GM23338 (cell line): ENCODE data around the gene RANGAP1. TPM values are rescaled to one million over a fixed set of nuclear protein-coding genes. Genes with fewer than 3 reads are reported as not detected.

Source experiments
- ATAC-seq: fragments of 200-7000 bp; cut with Tn5 transposase; 3 replicates; pipeline ENCODE4 v1.9.1; 2020
- DNase-seq: peaks from one replicate; pipeline ENCODE4 v3.0.0-alpha.2; 2015; ENCODE audit warnings: low spot score
- H2AFZ ChIP-seq: fragments of 200-600 bp; sonication (generic); 2 replicates; pipeline ENCODE4 v1.8.0; 2016; ENCODE audit warnings: antibody characterized with exemption, mild to moderate bottlenecking, moderate library complexity
- H3F3A ChIP-seq: fragments of 200-600 bp; sonication (generic); replicated peaks from 2 replicates; pipeline ENCODE4 v1.8.0; 2017; ENCODE audit warnings: antibody characterized with exemption, mixed run types, low read depth
- H3K27ac ChIP-seq: fragments of 200-600 bp; sonication (generic); 2 replicates; pipeline ENCODE4 v1.6.1; 2016; ENCODE audit warnings: low read depth
- H3K27me3 ChIP-seq: fragments of 200-600 bp; sonication (generic); 2 replicates; pipeline ENCODE4 v1.8.0; 2016; ENCODE audit warnings: mild to moderate bottlenecking, mixed run types, moderate library complexity; ENCODE audit not compliant: insufficient read depth
- H3K36me3 ChIP-seq: fragments of 200-600 bp; sonication (generic); 2 replicates; pipeline ENCODE4 v1.8.0; 2016; ENCODE audit warnings: mild to moderate bottlenecking; ENCODE audit not compliant: insufficient read depth
- H3K4me1 ChIP-seq: fragments of 200-600 bp; sonication (generic); 2 replicates; pipeline ENCODE4 v1.8.0; 2016; ENCODE audit warnings: mild to moderate bottlenecking, moderate library complexity; ENCODE audit not compliant: insufficient read depth
- H3K4me2 ChIP-seq: fragments of 200-600 bp; sonication (generic); 2 replicates; pipeline ENCODE4 v1.7.1; 2017; ENCODE audit warnings: mixed run types
- H3K4me3 ChIP-seq: fragments of 200-600 bp; sonication (generic); 2 replicates; pipeline ENCODE4 v1.6.1; 2016; ENCODE audit warnings: mixed run types
- H3K79me2 ChIP-seq: fragments of 200-600 bp; sonication (generic); replicated peaks from 2 replicates; pipeline ENCODE4 v1.8.0; 2017; ENCODE audit warnings: mild to moderate bottlenecking; ENCODE audit not compliant: insufficient read depth
- H3K9me2 ChIP-seq: fragments of 200-600 bp; sonication (generic); 2 replicates; pipeline ENCODE4 v1.8.0; 2017; ENCODE audit not compliant: insufficient read depth
- H4K20me1 ChIP-seq: fragments of 200-600 bp; sonication (generic); replicated peaks from 2 replicates; pipeline ENCODE4 v1.8.0; 2017; ENCODE audit warnings: mild to moderate bottlenecking; ENCODE audit not compliant: insufficient read depth
- H3K27ac Mint-ChIP-seq: 2 replicates; pipeline ENCODE4 v1.8.0; 2020; ENCODE audit warnings: inconsistent platforms, mild to moderate bottlenecking, moderate library complexity, mixed read lengths
- H3K27me3 Mint-ChIP-seq: 3 replicates; pipeline ENCODE4 v1.8.0; 2022; ENCODE audit warnings: low read depth, mild to moderate bottlenecking, moderate library complexity, mixed read lengths, inconsistent platforms; ENCODE audit not compliant: insufficient read depth, poor library complexity
- H3K36me3 Mint-ChIP-seq: 3 replicates; pipeline ENCODE4 v1.8.0; 2021; ENCODE audit warnings: low read depth, mild to moderate bottlenecking, inconsistent platforms, moderate library complexity, mixed read lengths
- H3K4me1 Mint-ChIP-seq: 3 replicates; pipeline ENCODE4 v1.8.0; 2020; ENCODE audit warnings: mild to moderate bottlenecking, inconsistent platforms, mixed read lengths
- H3K4me3 Mint-ChIP-seq: 3 replicates; pipeline ENCODE4 v1.8.0; 2021; ENCODE audit warnings: moderate library complexity, mild to moderate bottlenecking, inconsistent platforms, mixed read lengths
- H3K9me3 Mint-ChIP-seq: 3 replicates; pipeline ENCODE4 v1.8.0; 2020; ENCODE audit warnings: moderate library complexity, mild to moderate bottlenecking, inconsistent platforms, mixed read lengths
- CREB1 ChIP-seq: fragments of 250-450 bp; sonication (Bioruptor Pico); IDR thresholded peaks from 2 replicates; pipeline ENCODE4 v1.5.0; 2020; ENCODE audit warnings: low read depth, mild to moderate bottlenecking, moderate library complexity
- EZH2 ChIP-seq: fragments of 200-600 bp; sonication (generic); IDR thresholded peaks from one replicate; pipeline ENCODE4 v1.8.0; 2017; ENCODE audit warnings: antibody characterized with exemption, mild to moderate bottlenecking, low read depth; ENCODE audit not compliant: unreplicated experiment
- EZH2phosphoT487 ChIP-seq: fragments of 200-600 bp; sonication (generic); IDR thresholded peaks from one replicate; pipeline ENCODE4 v1.8.1; 2018; ENCODE audit warnings: antibody characterized with exemption; ENCODE audit not compliant: unreplicated experiment
- JUNB ChIP-seq: IDR thresholded peaks from one replicate; pipeline ENCODE4 v1.6.1; 2016; ENCODE audit warnings: antibody characterized with exemption; ENCODE audit not compliant: unreplicated experiment
- NANOG ChIP-seq: IDR thresholded peaks from 2 replicates; pipeline ENCODE4 v1.6.1; 2016; ENCODE audit warnings: antibody characterized with exemption, borderline replicate concordance
- POLR2AphosphoS5 ChIP-seq: IDR thresholded peaks from 2 replicates; pipeline ENCODE4 v1.6.1; 2016; ENCODE audit warnings: antibody characterized with exemption, low read depth
- REST ChIP-seq: IDR thresholded peaks from one replicate; pipeline ENCODE4 v1.6.1; 2018; ENCODE audit warnings: antibody characterized with exemption; ENCODE audit not compliant: unreplicated experiment
- STAT1 ChIP-seq: IDR thresholded peaks from one replicate; pipeline ENCODE4 v1.6.1; 2016; ENCODE audit warnings: antibody characterized with exemption; ENCODE audit not compliant: unreplicated experiment
- ZNF114 ChIP-seq: fragments of 250-450 bp; sonication (Bioruptor Pico); IDR thresholded peaks from 2 replicates; pipeline ENCODE4 v1.5.0; 2020; ENCODE audit warnings: mild to moderate bottlenecking, moderate library complexity
- ZNF331 ChIP-seq: fragments of 250-450 bp; sonication (Bioruptor Pico); IDR thresholded peaks from 2 replicates; pipeline ENCODE4 v1.5.0; 2020; ENCODE audit warnings: low read depth, mild to moderate bottlenecking, moderate library complexity
- polyA plus RNA-seq: library from polyadenylated mRNA; unstranded; fragments of >200 nt; fragmentation: Nextera tagmentation; extraction: Ambion mirVana; gene quantifications from 2 replicates; pipeline ENCODE4 v1.2.1, GENCODE V29; 2016
- total RNA-seq: library from RNA; depleted of rRNA; stranded (reverse); fragments of >200 nt; shearing (Covaris generic); gene quantifications from 2 replicates; pipeline ENCODE4 v1.2.3, GENCODE V29; 2014
- TF ChIP-seq, protein P1 (sequence below): fragments of 250-450 bp; sonication (Bioruptor Pico); IDR thresholded peaks from 2 replicates; pipeline ENCODE4 v1.5.0; 2020; ENCODE audit warnings: mild to moderate bottlenecking, moderate library complexity
- TF ChIP-seq, protein P2 (sequence below): IDR thresholded peaks from 2 replicates; pipeline ENCODE4 v1.6.1; 2016; ENCODE audit warnings: antibody characterized with exemption
- TF ChIP-seq, protein P3 (sequence below), 2 experiments: fragments of 200-600 bp in 1 of 2; sonication (generic) in 1 of 2; conservative IDR thresholded peaks; 2 replicates each; pipeline versions ENCODE4 v1.5.1 to v1.6.1; 2016 to 2017; ENCODE audit warnings: antibody characterized with exemption in 2 of 2, low read depth in 2 of 2, mild to moderate bottlenecking in 2 of 2, moderate library complexity in 1 of 2

The RANGAP1 gene
- total and polyA plus RNA-seq, 2 experiments from 2014 or later = 54.7 to 141 TPM

DNA sequence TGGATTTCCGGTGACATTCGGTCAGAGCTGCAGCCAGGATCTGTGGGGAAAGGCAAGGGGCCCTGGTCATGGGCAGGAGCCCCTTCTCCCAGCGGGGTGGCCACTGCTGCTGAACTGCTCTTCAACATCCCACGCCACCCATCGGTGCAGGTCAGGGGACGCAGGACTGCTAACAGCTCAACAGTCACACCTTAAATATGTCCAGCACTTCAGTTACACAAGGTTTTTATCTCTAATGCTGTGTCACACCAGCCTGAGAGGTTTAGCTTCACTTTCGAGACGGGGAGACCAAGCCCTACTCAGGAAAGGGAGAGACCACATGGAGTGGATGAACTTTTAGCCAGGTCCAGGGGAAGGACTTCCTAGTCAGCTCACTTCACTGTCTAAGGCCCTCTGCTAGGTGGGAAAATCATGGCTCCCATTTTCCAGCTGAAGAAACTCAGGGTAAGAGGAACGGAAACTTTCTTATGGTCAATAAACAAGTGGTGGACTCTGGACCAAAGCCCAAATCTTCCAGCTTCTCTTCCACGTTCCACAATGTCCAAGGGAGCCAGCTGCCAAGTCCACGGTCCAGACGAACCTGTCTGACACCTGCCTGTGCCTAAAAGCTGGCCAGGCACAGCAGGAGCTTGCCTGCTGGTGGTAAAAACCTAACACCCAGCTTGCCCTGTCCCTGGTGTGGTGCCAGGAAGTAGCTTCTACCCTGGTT is 24.3 kb downstream of the RANGAP1 start:
- Histone ChIP-seq H3K27ac (no peak overlapping the region), H3K4me1 (no peaks in the 10 kb centered on the region), H3K9me2 (no peaks in the 10 kb centered on the region), H3K27me3 (no peaks in the 10 kb centered on the region), H3K79me2 (no peaks in the 10 kb centered on the region), H3F3A (peaks cover 7% of the 10 kb centered on the region; the same call in 1 of the 2 replicates), H2AFZ (no peak overlapping the region), H3K36me3 (peaks cover 72% of the 10 kb centered on the region), H4K20me1 (peaks cover 30% of the 10 kb centered on the region), H3K4me3 (no peak overlapping the region), H3K4me2 (no peak overlapping the region)
- ATAC-seq (no peak), DNase-seq (no peak)
- H3K4me1 Mint-ChIP-seq = peaks cover 10% of the 10 kb centered on the region
- no peak overlapping the region for H3K27ac Mint-ChIP-seq
- no peak overlapping the region for H3K4me3 Mint-ChIP-seq
- peaks cover 95% of the 10 kb centered on the region for H3K36me3 Mint-ChIP-seq
- peaks cover 10% of the 10 kb centered on the region for H3K27me3 Mint-ChIP-seq
- TF ChIP-seq EZH2 (no peak), ZNF114 (no peak), CREB1 (CRISPR knock-in tag) (no peak), STAT1 (no peak), EZH2phosphoT487 (no peak), REST (no peak), JUNB (no peak), POLR2AphosphoS5 (no peak), ZNF331 (no peak), NANOG (no peak)
- TF ChIP-seq, protein P1, sequence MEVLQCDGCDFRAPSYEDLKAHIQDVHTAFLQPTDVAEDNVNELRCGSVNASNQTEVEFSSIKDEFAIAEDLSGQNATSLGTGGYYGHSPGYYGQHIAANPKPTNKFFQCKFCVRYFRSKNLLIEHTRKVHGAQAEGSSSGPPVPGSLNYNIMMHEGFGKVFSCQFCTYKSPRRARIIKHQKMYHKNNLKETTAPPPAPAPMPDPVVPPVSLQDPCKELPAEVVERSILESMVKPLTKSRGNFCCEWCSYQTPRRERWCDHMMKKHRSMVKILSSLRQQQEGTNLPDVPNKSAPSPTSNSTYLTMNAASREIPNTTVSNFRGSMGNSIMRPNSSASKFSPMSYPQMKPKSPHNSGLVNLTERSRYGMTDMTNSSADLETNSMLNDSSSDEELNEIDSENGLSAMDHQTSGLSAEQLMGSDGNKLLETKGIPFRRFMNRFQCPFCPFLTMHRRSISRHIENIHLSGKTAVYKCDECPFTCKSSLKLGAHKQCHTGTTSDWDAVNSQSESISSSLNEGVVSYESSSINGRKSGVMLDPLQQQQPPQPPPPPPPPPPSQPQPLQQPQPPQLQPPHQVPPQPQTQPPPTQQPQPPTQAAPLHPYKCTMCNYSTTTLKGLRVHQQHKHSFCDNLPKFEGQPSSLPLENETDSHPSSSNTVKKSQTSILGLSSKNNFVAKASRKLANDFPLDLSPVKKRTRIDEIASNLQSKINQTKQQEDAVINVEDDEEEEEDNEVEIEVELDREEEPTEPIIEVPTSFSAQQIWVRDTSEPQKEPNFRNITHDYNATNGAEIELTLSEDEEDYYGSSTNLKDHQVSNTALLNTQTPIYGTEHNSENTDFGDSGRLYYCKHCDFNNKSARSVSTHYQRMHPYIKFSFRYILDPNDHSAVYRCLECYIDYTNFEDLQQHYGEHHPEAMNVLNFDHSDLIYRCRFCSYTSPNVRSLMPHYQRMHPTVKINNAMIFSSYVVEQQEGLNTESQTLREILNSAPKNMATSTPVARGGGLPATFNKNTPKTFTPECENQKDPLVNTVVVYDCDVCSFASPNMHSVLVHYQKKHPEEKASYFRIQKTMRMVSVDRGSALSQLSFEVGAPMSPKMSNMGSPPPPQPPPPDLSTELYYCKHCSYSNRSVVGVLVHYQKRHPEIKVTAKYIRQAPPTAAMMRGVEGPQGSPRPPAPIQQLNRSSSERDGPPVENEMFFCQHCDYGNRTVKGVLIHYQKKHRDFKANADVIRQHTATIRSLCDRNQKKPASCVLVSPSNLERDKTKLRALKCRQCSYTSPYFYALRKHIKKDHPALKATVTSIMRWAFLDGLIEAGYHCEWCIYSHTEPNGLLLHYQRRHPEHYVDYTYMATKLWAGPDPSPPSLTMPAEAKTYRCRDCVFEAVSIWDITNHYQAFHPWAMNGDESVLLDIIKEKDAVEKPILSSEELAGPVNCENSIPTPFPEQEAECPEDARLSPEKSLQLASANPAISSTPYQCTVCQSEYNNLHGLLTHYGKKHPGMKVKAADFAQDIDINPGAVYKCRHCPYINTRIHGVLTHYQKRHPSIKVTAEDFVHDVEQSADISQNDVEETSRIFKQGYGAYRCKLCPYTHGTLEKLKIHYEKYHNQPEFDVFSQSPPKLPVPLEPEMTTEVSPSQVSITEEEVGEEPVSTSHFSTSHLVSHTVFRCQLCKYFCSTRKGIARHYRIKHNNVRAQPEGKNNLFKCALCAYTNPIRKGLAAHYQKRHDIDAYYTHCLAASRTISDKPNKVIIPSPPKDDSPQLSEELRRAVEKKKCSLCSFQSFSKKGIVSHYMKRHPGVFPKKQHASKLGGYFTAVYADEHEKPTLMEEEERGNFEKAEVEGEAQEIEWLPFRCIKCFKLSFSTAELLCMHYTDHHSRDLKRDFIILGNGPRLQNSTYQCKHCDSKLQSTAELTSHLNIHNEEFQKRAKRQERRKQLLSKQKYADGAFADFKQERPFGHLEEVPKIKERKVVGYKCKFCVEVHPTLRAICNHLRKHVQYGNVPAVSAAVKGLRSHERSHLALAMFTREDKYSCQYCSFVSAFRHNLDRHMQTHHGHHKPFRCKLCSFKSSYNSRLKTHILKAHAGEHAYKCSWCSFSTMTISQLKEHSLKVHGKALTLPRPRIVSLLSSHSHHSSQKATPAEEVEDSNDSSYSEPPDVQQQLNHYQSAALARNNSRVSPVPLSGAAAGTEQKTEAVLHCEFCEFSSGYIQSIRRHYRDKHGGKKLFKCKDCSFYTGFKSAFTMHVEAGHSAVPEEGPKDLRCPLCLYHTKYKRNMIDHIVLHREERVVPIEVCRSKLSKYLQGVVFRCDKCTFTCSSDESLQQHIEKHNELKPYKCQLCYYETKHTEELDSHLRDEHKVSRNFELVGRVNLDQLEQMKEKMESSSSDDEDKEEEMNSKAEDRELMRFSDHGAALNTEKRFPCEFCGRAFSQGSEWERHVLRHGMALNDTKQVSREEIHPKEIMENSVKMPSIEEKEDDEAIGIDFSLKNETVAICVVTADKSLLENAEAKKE = no peak
- TF ChIP-seq, protein P2, sequence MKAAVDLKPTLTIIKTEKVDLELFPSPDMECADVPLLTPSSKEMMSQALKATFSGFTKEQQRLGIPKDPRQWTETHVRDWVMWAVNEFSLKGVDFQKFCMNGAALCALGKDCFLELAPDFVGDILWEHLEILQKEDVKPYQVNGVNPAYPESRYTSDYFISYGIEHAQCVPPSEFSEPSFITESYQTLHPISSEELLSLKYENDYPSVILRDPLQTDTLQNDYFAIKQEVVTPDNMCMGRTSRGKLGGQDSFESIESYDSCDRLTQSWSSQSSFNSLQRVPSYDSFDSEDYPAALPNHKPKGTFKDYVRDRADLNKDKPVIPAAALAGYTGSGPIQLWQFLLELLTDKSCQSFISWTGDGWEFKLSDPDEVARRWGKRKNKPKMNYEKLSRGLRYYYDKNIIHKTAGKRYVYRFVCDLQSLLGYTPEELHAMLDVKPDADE = no peak
- TF ChIP-seq, protein P3, sequence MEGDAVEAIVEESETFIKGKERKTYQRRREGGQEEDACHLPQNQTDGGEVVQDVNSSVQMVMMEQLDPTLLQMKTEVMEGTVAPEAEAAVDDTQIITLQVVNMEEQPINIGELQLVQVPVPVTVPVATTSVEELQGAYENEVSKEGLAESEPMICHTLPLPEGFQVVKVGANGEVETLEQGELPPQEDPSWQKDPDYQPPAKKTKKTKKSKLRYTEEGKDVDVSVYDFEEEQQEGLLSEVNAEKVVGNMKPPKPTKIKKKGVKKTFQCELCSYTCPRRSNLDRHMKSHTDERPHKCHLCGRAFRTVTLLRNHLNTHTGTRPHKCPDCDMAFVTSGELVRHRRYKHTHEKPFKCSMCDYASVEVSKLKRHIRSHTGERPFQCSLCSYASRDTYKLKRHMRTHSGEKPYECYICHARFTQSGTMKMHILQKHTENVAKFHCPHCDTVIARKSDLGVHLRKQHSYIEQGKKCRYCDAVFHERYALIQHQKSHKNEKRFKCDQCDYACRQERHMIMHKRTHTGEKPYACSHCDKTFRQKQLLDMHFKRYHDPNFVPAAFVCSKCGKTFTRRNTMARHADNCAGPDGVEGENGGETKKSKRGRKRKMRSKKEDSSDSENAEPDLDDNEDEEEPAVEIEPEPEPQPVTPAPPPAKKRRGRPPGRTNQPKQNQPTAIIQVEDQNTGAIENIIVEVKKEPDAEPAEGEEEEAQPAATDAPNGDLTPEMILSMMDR (conservative IDR thresholded peaks at IDR 0.05; ENCODE audit: low read depth in 2 of 2) = no peak
- no peaks in the 10 kb centered on the region for H3K9me3 Mint-ChIP-seq
